ENCODE measurements around the gene CMYA5. TPM values are rescaled to one million over a fixed set of nuclear protein-coding genes. Genes with fewer than 3 reads are reported as not detected.

Gene CMYA5
- total and polyA plus RNA-seq, 2 of the 4 experiments (the other 2 are of a cell fraction) = 0.39 to 0.90 TPM

DNA sequence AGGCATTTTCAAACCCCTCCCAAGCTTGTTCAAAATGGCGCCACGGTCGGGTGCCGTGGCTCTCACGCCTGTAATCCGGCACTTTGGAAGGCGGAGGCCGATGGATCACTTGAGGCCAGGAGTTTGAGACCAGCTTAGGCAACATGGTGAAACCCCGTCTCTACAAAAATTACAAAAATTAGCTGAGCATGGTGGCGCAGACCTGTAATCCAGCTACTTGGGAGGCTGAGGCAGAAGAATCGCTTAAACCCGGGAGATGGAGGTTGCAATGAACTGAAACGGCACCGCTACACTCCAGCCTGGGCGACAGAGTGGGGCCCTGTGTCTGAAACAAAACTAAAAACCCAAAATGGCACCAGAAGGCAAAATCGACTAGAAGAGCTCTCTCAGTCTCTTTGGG, 159.4 kb downstream of the CMYA5 start:
- no peak overlapping the region for H2BK15ac ChIP-seq (ENCODE audit: low read depth, low read length)
- in situ Hi-C loops (cut with MboI; ENCODE audit: low sequenced_read_pairs) (no loop called here), dilution Hi-C loops (cut with HindIII; ENCODE audit: low sequenced_read_pairs, unreplicated experiment) (no loop called here), intact Hi-C loops (cut with micrococcal nuclease) (no loop called here)
- WGBS, 2 experiments (ENCODE audit: extremely low coverage in 2 of 2, insufficient read length in 1 of 2) = 100% methylated on average over 3 of the region's 16 CpGs; no CpG with 5 or more reads in 1 of the 2 experiments
- H3K14ac ChIP-seq (replicated peaks; ENCODE audit: low read depth, low read length) = no peak overlapping the region
- no peaks in the 10 kb centered on the region for H3K79me1 ChIP-seq (ENCODE audit: low read depth in 1 of 2, low read length in 2 of 2)
- no peak for ATAC-seq (ENCODE audit: low read depth)
- no peaks in the 10 kb centered on the region; the same call in none of the 2 replicates for H3K27me3 ChIP-seq (ENCODE audit: control insufficient read depth, insufficient read depth, low read length)
- CTCF ChIA-PET = no interaction called here
- no peaks in the 10 kb centered on the region for H3K9me3 ChIP-seq (ENCODE audit: control insufficient read depth, insufficient read depth, low read length)
- H3K27ac ChIP-seq (ENCODE audit: insufficient read depth, low read length) = no peak overlapping the region
- no peak overlapping the region for H3K56ac ChIP-seq (ENCODE audit: extremely low read depth, insufficient read depth, low read length)
- no peak overlapping the region for H3K18ac ChIP-seq (ENCODE audit: low read depth, low read length)
- H3K9ac ChIP-seq (ENCODE audit: low read depth, low read length) = no peak overlapping the region
- H2AK9ac ChIP-seq (replicated peaks; ENCODE audit: low read depth, low read length, poor library complexity) = no peak overlapping the region
- H3K23ac ChIP-seq (ENCODE audit: low read depth, low read length) = no peak overlapping the region
- no peaks in the 10 kb centered on the region for H3K36me3 ChIP-seq (ENCODE audit: control insufficient read depth, insufficient read depth, low read length)
- DNase-seq = no peak
- no peak overlapping the region for H3K4me2 ChIP-seq (ENCODE audit: low read depth, low read length)
- no peak overlapping the region for H3K4me3 ChIP-seq (ENCODE audit: insufficient read depth, low read depth, low read length)
- POLR2A ChIA-PET (ENCODE audit: unreplicated experiment) = no interaction called here
- peaks cover 3% of the 10 kb centered on the region; the same call in 1 of the 2 replicates for H4K20me1 ChIP-seq (ENCODE audit: insufficient read depth, low read length)
- H3K4ac ChIP-seq (ENCODE audit: low read depth, low read length) = no peak overlapping the region
- no peak overlapping the region for H2AK5ac ChIP-seq (ENCODE audit: low read depth, low read length)
- peaks cover 5% of the 10 kb centered on the region; the same call in 1 of the 2 replicates for H3K4me1 ChIP-seq (ENCODE audit: control insufficient read depth, insufficient read depth, low read length)
- no peak overlapping the region for H4K8ac ChIP-seq (ENCODE audit: low read depth in 2 of 2, low read length in 2 of 2)
- no peak overlapping the region for H2AFZ ChIP-seq (replicated peaks; ENCODE audit: low read length, poor library complexity)
- TF ChIP-seq CHD1 (IDR thresholded peaks at IDR 0.05; ENCODE audit: low read depth, low read length) = no peak
- no peak for TF ChIP-seq NFE2L2 (IDR thresholded peaks at IDR 0.05; ENCODE audit: low read depth, low read length)
- TF ChIP-seq RCOR1 (IDR thresholded peaks at IDR 0.05; ENCODE audit: insufficient replicate concordance, low read length) = no peak
- TF ChIP-seq FOS (IDR thresholded peaks at IDR 0.05; ENCODE audit: low read depth, low read length) = no peak
- no peak for TF ChIP-seq RAD21 (IDR thresholded peaks at IDR 0.05; ENCODE audit: low read length)
- no peak for TF ChIP-seq BHLHE40 (IDR thresholded peaks at IDR 0.05; ENCODE audit: low read depth, low read length)
- TF ChIP-seq, protein P1, sequence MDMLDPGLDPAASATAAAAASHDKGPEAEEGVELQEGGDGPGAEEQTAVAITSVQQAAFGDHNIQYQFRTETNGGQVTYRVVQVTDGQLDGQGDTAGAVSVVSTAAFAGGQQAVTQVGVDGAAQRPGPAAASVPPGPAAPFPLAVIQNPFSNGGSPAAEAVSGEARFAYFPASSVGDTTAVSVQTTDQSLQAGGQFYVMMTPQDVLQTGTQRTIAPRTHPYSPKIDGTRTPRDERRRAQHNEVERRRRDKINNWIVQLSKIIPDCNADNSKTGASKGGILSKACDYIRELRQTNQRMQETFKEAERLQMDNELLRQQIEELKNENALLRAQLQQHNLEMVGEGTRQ (IDR thresholded peaks at IDR 0.05; ENCODE audit: low read depth, low read length) = no peak
- TF ChIP-seq SMC3 (IDR thresholded peaks at IDR 0.05; ENCODE audit: low read depth, low read length) = no peak
- TF ChIP-seq, protein P2, sequence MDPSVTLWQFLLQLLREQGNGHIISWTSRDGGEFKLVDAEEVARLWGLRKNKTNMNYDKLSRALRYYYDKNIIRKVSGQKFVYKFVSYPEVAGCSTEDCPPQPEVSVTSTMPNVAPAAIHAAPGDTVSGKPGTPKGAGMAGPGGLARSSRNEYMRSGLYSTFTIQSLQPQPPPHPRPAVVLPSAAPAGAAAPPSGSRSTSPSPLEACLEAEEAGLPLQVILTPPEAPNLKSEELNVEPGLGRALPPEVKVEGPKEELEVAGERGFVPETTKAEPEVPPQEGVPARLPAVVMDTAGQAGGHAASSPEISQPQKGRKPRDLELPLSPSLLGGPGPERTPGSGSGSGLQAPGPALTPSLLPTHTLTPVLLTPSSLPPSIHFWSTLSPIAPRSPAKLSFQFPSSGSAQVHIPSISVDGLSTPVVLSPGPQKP (IDR thresholded peaks at IDR 0.05; ENCODE audit: borderline replicate concordance, low read depth, low read length) = no peak
- TF ChIP-seq CEBPB (IDR thresholded peaks at IDR 0.05; ENCODE audit: low read depth, low read length) = no peak
- TF ChIP-seq, protein P3, sequence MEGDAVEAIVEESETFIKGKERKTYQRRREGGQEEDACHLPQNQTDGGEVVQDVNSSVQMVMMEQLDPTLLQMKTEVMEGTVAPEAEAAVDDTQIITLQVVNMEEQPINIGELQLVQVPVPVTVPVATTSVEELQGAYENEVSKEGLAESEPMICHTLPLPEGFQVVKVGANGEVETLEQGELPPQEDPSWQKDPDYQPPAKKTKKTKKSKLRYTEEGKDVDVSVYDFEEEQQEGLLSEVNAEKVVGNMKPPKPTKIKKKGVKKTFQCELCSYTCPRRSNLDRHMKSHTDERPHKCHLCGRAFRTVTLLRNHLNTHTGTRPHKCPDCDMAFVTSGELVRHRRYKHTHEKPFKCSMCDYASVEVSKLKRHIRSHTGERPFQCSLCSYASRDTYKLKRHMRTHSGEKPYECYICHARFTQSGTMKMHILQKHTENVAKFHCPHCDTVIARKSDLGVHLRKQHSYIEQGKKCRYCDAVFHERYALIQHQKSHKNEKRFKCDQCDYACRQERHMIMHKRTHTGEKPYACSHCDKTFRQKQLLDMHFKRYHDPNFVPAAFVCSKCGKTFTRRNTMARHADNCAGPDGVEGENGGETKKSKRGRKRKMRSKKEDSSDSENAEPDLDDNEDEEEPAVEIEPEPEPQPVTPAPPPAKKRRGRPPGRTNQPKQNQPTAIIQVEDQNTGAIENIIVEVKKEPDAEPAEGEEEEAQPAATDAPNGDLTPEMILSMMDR (conservative IDR thresholded peaks at IDR 0.05; ENCODE audit: low read depth, low read length) = no peak
- no peak for TF ChIP-seq RFX5 (IDR thresholded peaks at IDR 0.05; ENCODE audit: low read depth, low read length)
- TF ChIP-seq MAFK (IDR thresholded peaks at IDR 0.05; ENCODE audit: low read depth, low read length) = no peak
- TF ChIP-seq MAZ (IDR thresholded peaks at IDR 0.05; ENCODE audit: borderline replicate concordance, low read depth, low read length) = no peak
- no peak for TF ChIP-seq POLR2A (IDR thresholded peaks at IDR 0.05; ENCODE audit: low read depth, low read length)
- no peak for TF ChIP-seq MXI1 (IDR thresholded peaks at IDR 0.05; ENCODE audit: borderline replicate concordance, low read depth, low read length)
- no peak overlapping the region for H4K91ac ChIP-seq (ENCODE audit: insufficient read depth, low read depth, low read length)
- BruUV-seq (replicated peaks) = no TSS peak
- no peaks in the 10 kb centered on the region for H3K9me1 ChIP-seq (ENCODE audit: insufficient read depth, low read length)
- no peak overlapping the region for H2BK20ac ChIP-seq (ENCODE audit: low read depth, low read length)
- H2BK120ac ChIP-seq (ENCODE audit: low read depth, low read length) = no peak overlapping the region
- H2BK5ac ChIP-seq (ENCODE audit: low read depth, low read length, poor library complexity, severe bottlenecking) = no peak overlapping the region
- H4K5ac ChIP-seq (ENCODE audit: low read depth, low read length) = no peak overlapping the region
